HepG2 (cell line): Measurements from ENCODE around the gene CHMP4B. TPM values are rescaled to one million over a fixed set of nuclear protein-coding genes. Genes with fewer than 3 reads are reported as not detected.

Source experiments
- DMAP1 ChIP-seq: IDR thresholded peaks from 2 replicates; pipeline ENCODE4 v1.6.1; 2016
- DNMT1 ChIP-seq: sonication (generic); formaldehyde crosslinking; IDR thresholded peaks from 2 replicates; pipeline ENCODE4 v1.5.1; 2020; ENCODE audit warnings: mild to moderate bottlenecking, missing genetic modification reagents
- EED ChIP-seq: sonication (generic); formaldehyde crosslinking; IDR thresholded peaks from 2 replicates; pipeline ENCODE4 v1.5.0; 2020; ENCODE audit warnings: mild to moderate bottlenecking, missing genetic modification reagents
- ETV5 ChIP-seq: IDR thresholded peaks from 2 replicates; pipeline ENCODE4 v1.6.1; 2018; ENCODE audit warnings: missing biosample characterization, missing genetic modification reagents, inconsistent platforms, borderline replicate concordance
- GATAD1 ChIP-seq: IDR thresholded peaks from 2 replicates; pipeline ENCODE4 v1.6.1; 2016; ENCODE audit warnings: missing genetic modification reagents, missing compliant biosample characterization
- GFI1 ChIP-seq: sonication (generic); formaldehyde crosslinking; IDR thresholded peaks from 2 replicates; pipeline ENCODE4 v1.5.0; 2020; ENCODE audit warnings: missing genetic modification reagents, mild to moderate bottlenecking, borderline replicate concordance
- HMG20A ChIP-seq: IDR thresholded peaks from 2 replicates; pipeline ENCODE4 v1.6.1; 2016; ENCODE audit warnings: borderline replicate concordance
- KDM5A ChIP-seq: fragments of 200-600 bp; sonication (generic); IDR thresholded peaks from 2 replicates; pipeline ENCODE4 v1.7.0; 2018; ENCODE audit warnings: antibody characterized with exemption, mild to moderate bottlenecking, low read length, borderline replicate concordance
- MEF2D ChIP-seq: sonication (generic); formaldehyde crosslinking; IDR thresholded peaks from 2 replicates; pipeline ENCODE4 v1.5.1; 2020; ENCODE audit warnings: mild to moderate bottlenecking, missing genetic modification reagents
- PAX8 ChIP-seq: sonication (generic); formaldehyde crosslinking; IDR thresholded peaks from 2 replicates; pipeline ENCODE4 v1.8.0; 2022; ENCODE audit warnings: mild to moderate bottlenecking, missing genetic modification reagents, borderline replicate concordance
- POLR2AphosphoS5 ChIP-seq: IDR thresholded peaks from 2 replicates; pipeline ENCODE4 v1.6.1; 2012; ENCODE audit warnings: low read depth, low read length
- TEAD2 ChIP-seq: sonication (generic); formaldehyde crosslinking; IDR thresholded peaks from 2 replicates; pipeline ENCODE4 v1.9.0; 2021; ENCODE audit warnings: missing genetic modification reagents
- U2AF2 ChIP-seq: fragments of 200-400 bp; formaldehyde crosslinking; IDR thresholded peaks from 2 replicates; pipeline ENCODE4 v1.6.1; 2017; ENCODE audit warnings: low read depth, mild to moderate bottlenecking, low read length
- ZFP37 ChIP-seq: sonication (generic); formaldehyde crosslinking; IDR thresholded peaks from 2 replicates; pipeline ENCODE4 v1.4.0; 2020; ENCODE audit warnings: missing genetic modification reagents, borderline replicate concordance
- ZNF180 ChIP-seq: sonication (generic); formaldehyde crosslinking; IDR thresholded peaks from 2 replicates; pipeline ENCODE4 v1.4.0; 2020; ENCODE audit warnings: low read depth, missing genetic modification reagents, borderline replicate concordance
- ZNF33B ChIP-seq: sonication (generic); formaldehyde crosslinking; IDR thresholded peaks from 2 replicates; pipeline ENCODE4 v1.5.1; 2020; ENCODE audit warnings: mild to moderate bottlenecking, missing genetic modification reagents
- ZNF790 ChIP-seq: sonication (generic); formaldehyde crosslinking; IDR thresholded peaks from 2 replicates; pipeline ENCODE4 v1.8.0; 2022; ENCODE audit warnings: missing genetic modification reagents, mild to moderate bottlenecking, borderline replicate concordance
- ZNF816 ChIP-seq: sonication (generic); formaldehyde crosslinking; IDR thresholded peaks from 2 replicates; pipeline ENCODE4 v1.8.0; 2022; ENCODE audit warnings: missing genetic modification reagents, mild to moderate bottlenecking, borderline replicate concordance
- ZSCAN22 ChIP-seq: sonication (generic); formaldehyde crosslinking; IDR thresholded peaks from 2 replicates; pipeline ENCODE4 v1.4.0; 2020; ENCODE audit warnings: mild to moderate bottlenecking, missing genetic modification reagents
- polyA plus RNA-seq, 8 experiments: library from polyadenylated mRNA; depleted of rRNA in 3 of 8; stranded (reverse) in 7 of 8; unstranded in 1 of 8; fragments of >200 nt; fragmentation: Illumina TruSeq in 4 of 8; extraction: Trizol in 4 of 8; gene quantifications; 2 replicates each; pipeline versions ENCODE4 v1.2.1 to v1.2.3, GENCODE V29; 2011 to 2016; ENCODE audit warnings: low read depth in 4 of 8, missing spikeins in 1 of 8, mixed read lengths in 1 of 8; ENCODE audit not compliant: insufficient read depth in 1 of 8
- total RNA-seq, 5 experiments: library from RNA; depleted of rRNA; stranded (reverse); fragments of >200 nt; fragmentation: Illumina TruSeq; extraction: Trizol; gene quantifications; 2 replicates each; pipeline ENCODE4 v1.2.3, GENCODE V29; 2016; ENCODE audit warnings: low read depth in 1 of 5
- TF ChIP-seq, protein P1 (sequence below): sonication (generic); formaldehyde crosslinking; IDR thresholded peaks from 2 replicates; pipeline ENCODE4 v1.4.0; 2020; ENCODE audit warnings: missing genetic modification reagents
- TF ChIP-seq, protein P2 (sequence below): sonication (generic); formaldehyde crosslinking; IDR thresholded peaks from 2 replicates; pipeline ENCODE4 v1.5.0; 2020; ENCODE audit warnings: mild to moderate bottlenecking, low read depth, missing genetic modification reagents, borderline replicate concordance
- TF ChIP-seq, protein P3 (sequence below): sonication (generic); formaldehyde crosslinking; IDR thresholded peaks from 2 replicates; pipeline ENCODE4 v1.4.0; 2020; ENCODE audit warnings: mild to moderate bottlenecking, low read depth, missing genetic modification reagents
- TF ChIP-seq, protein P4 (sequence below): sonication (generic); formaldehyde crosslinking; IDR thresholded peaks from 2 replicates; pipeline ENCODE4 v1.8.1; 2023; ENCODE audit warnings: mild to moderate bottlenecking, missing genetic modification reagents, borderline replicate concordance
- TF ChIP-seq, protein P5 (sequence below): IDR thresholded peaks from 2 replicates; pipeline ENCODE4 v1.6.1; 2016; ENCODE audit warnings: missing genetic modification reagents, missing compliant biosample characterization
- TF ChIP-seq, protein P6 (sequence below), 2 experiments: sonication (generic) in 1 of 2; formaldehyde crosslinking in 1 of 2; IDR thresholded peaks; 2 replicates each; pipeline versions ENCODE4 v1.4.0 to v1.6.1; 2018 to 2020; ENCODE audit warnings: missing genetic modification reagents in 2 of 2, borderline replicate concordance in 1 of 2, low read depth in 1 of 2, mild to moderate bottlenecking in 1 of 2, missing biosample characterization in 1 of 2

The CHMP4B gene
- total and polyA plus RNA-seq, 2 of the 13 experiments (the other 11 are each of a cell fraction or from before 2014, with no cell fraction given): 40.1 to 45.6 TPM

DNA sequence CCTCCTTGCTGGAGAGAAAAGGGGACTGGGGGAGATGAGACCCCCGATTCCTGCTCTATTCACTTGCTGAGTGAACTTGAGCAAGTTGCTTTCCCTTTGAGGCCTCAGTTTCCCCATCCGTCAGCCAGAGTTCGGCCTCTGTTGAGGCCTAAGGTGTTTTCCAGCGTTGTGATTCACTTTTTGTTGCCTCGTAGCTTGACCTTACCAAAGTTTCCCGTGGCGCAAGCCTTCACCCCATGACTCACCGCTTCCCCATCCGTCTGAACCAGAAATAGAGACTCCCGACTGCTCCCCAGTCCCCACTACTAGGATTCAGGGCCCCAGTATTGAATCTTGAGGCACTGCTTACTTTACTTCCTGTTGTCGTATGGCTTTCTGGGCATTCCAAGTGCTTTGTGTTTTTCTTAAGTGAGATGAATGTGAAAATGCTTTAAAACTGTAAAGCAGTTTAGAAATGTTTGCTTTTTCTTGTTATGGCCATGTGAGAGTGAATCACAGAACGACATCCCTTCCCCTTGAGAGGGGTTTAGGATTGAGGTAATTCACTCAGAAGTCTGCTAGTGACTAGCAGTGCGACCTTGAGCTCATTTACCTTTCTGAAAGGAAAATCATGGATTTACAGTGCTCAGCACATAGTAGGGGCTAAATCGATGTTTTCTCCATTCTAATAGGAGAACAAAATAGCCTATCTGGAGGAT, 1.2 kb downstream of the CHMP4B start (continued):
- TF ChIP-seq U2AF2 (no peak), GFI1 (CRISPR knock-in tag) (no peak; the same call in 1 of the 2 replicates), DNMT1 (CRISPR knock-in tag) (0 out of 2 replicates have a peak, but pooled peaks have one; percentile 30), TEAD2 (no peak), GATAD1 (CRISPR knock-in tag) (peak; percentile 22; the same call in 1 of the 2 replicates), ZNF180 (CRISPR knock-in tag) (no peak), HMG20A (CRISPR knock-in tag) (peak; percentile 39), MEF2D (CRISPR knock-in tag) (no peak), PAX8 (CRISPR knock-in tag) (no peak), ETV5 (peak; percentile 15; the same call in 1 of the 2 replicates), ZSCAN22 (0 out of 2 replicates have a peak, but pooled peaks have one; percentile 0), ZNF790 (0 out of 2 replicates have a peak, but pooled peaks have one; percentile 48), ZNF33B (CRISPR knock-in tag) (no peak), ZFP37 (0 out of 2 replicates have a peak, but pooled peaks have one; percentile 73), KDM5A (0 out of 2 replicates have a peak, but pooled peaks have one; percentile 14), DMAP1 (CRISPR knock-in tag) (peak; percentile 5; the same call in 1 of the 2 replicates), POLR2AphosphoS5 (no peak), EED (CRISPR knock-in tag) (0 out of 2 replicates have a peak, but pooled peaks have one; percentile 2), ZNF816 (CRISPR knock-in tag) (no peak)
- TF ChIP-seq, protein P1, sequence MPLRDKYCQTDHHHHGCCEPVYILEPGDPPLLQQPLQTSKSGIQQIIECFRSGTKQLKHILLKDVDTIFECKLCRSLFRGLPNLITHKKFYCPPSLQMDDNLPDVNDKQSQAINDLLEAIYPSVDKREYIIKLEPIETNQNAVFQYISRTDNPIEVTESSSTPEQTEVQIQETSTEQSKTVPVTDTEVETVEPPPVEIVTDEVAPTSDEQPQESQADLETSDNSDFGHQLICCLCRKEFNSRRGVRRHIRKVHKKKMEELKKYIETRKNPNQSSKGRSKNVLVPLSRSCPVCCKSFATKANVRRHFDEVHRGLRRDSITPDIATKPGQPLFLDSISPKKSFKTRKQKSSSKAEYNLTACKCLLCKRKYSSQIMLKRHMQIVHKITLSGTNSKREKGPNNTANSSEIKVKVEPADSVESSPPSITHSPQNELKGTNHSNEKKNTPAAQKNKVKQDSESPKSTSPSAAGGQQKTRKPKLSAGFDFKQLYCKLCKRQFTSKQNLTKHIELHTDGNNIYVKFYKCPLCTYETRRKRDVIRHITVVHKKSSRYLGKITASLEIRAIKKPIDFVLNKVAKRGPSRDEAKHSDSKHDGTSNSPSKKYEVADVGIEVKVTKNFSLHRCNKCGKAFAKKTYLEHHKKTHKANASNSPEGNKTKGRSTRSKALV: no peak
- TF ChIP-seq, protein P2, sequence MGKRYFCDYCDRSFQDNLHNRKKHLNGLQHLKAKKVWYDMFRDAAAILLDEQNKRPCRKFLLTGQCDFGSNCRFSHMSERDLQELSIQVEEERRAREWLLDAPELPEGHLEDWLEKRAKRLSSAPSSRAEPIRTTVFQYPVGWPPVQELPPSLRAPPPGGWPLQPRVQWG (CRISPR knock-in tag): no peak
- TF ChIP-seq, protein P3, sequence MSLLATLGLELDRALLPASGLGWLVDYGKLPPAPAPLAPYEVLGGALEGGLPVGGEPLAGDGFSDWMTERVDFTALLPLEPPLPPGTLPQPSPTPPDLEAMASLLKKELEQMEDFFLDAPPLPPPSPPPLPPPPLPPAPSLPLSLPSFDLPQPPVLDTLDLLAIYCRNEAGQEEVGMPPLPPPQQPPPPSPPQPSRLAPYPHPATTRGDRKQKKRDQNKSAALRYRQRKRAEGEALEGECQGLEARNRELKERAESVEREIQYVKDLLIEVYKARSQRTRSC: no peak
- TF ChIP-seq, protein P4, sequence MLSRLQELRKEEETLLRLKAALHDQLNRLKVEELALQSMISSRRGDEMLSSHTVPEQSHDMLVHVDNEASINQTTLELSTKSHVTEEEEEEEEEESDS (CRISPR knock-in tag): no peak
- TF ChIP-seq, protein P5, sequence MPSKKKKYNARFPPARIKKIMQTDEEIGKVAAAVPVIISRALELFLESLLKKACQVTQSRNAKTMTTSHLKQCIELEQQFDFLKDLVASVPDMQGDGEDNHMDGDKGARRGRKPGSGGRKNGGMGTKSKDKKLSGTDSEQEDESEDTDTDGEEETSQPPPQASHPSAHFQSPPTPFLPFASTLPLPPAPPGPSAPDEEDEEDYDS (CRISPR knock-in tag): peak; percentile 17; the same call in 1 of the 2 replicates
- TF ChIP-seq, protein P6, sequence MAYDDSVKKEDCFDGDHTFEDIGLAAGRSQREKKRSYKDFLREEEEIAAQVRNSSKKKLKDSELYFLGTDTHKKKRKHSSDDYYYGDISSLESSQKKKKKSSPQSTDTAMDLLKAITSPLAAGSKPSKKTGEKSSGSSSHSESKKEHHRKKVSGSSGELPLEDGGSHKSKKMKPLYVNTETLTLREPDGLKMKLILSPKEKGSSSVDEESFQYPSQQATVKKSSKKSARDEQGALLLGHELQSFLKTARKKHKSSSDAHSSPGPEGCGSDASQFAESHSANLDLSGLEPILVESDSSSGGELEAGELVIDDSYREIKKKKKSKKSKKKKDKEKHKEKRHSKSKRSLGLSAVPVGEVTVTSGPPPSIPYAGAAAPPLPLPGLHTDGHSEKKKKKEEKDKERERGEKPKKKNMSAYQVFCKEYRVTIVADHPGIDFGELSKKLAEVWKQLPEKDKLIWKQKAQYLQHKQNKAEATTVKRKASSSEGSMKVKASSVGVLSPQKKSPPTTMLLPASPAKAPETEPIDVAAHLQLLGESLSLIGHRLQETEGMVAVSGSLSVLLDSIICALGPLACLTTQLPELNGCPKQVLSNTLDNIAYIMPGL (CRISPR knock-in tag; IDR thresholded peaks at IDR 0.05; ENCODE audit: borderline replicate concordance in 1 of 2, low read depth in 1 of 2): no peak
